Activated effector memory CD4-positive, alpha-beta T cell treated with anti-CD3 and anti-CD28 coated beads, Interleukin-2, amount 50 U/mL, for 16 hours (primary cell): ENCODE measurements around the gene GIGYF1.

Experiments
- DNase-seq: peaks from one replicate; pipeline ENCODE4 v3.0.0-alpha.2; 2020

GIGYF1 gene

DNA sequence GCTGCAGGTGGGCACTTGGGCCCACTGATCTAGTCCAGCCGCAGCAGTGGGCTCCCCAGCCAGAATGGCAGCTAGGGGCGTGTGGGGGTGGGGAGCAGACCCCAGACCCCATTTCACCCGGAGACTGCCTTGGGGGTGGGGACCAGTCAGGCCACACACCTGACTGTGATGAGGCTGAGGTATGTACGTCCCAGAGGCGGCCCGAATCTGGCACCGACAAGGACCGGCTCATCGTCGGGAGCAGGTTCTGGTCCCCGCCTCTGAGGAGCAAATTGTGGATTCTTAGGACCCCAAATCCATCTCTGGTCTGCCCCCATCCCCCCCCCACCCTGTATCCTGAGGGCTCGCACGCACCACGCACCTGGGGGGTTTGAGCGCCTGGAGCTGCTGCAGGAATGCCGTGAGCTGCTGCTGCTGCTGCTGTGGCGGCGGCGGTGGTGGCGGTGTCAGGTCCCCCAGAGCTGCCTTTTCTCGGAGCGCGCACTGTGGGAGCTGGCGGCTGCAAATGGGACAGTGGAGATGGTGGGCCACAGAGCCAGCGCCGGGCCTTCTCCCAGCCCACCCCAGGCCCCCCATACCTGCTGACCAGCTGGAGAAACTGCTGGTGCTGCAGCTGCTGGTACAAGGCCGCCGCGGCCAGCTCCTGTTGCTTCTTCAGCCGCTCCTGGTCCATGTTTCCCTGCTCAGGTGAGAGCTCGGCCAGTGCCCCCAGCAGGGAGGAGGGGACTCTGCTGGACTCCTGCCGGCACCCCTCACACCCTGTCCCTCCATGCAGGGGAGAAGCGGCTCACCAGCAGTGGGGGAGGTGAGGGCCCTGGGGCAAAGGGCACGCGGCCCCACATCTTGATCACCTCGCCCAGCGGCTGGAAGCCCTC, 10.2 kb downstream of the GIGYF1 start:
- DNase-seq = no peak

DNA sequence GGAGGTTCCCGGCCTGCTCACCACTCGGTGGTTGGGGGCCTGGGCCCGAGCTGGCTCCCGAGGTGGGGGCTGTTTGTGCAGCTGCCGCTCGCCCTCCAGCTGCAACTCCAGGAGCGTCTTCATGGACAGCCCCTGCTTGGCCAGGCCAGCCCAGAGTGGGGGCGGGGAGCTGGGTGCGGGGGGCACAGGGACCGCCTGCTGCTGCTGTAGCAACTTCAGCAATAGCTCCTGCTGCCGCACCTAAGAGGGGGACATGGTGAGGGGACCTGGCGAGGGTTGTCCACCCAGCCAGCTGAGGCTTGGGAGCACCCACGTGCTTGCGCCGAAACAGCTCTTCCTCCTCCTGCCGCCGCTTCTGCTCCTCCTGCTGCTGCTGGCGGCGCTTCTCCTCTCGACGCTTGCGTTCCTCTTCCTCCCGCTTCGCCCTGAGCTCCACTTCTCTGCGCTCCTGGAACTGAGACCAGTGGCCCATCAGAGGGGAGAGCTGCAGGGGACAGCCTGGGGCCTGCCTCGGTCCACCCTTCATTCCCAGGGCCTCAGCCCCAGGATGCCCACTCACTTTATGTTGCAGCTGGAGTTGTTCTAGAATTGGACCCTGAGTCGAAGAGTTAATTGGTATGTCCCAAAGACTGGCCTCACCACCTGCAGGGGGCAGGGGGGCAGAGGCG, 10.9 kb downstream of the GIGYF1 start:
- DNase-seq = no peak

DNA sequence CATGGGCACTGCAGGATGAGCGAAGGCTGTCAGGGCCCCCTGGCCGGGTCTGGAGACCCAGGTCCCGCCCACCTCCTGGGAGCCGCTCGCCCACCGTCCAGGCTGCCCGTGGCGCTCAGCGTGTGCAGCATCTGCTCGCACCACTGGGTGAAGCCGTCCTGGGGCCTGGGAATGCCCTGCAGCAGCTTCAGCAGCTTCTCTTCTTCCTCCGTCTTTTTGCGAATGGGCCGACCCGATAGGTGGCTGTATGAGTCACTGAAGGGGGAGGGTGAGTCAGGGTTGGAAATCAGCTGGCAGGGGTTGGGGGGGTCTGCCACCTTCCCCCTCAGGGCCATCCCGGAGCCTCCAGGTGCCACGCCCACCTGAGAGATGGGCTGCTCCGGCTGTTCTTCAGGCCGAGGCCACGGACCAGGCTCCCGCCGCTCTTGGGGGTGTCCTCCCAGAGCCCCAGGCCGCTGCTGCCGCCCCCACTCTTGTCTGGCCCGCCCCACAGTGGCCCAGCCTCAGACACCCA, 11.8 kb downstream of the GIGYF1 start:
- DNase-seq = no peak

DNA sequence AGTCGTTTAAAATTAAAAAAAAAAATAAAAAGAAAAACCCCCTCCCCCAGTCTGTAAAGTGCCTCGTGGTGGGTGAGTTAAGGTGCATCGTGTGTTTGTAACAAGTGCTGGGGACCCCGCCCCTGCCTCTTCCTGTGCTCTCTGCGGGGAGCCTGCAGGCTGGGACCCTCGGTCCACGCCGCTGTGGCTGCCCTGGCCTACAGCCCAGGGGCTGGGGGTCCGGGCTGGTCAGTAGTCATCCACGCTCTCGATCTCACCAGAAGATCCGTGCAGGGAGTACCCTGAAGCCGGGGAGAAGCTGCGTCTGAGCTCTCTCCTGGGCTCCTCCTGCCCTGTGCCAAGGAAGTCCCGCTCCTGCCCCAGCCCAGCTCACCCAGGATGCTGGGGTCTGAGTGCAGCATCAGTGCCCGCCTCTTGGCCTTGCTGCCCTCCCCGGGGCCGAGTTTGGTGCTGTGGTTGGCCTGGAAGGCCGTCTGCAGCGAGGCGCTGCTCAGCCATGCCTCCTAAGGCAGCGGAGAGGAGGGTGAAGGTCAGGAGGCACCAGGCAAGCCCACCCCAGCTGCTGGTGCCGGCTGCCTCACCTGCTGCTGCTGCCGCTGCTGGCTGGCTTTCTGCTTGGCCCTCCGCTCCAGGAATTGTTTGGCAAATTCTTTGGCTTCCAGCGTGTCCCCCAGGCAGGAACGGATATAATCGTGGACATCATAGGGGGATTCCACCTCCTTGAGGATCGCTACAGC, 12.4 kb downstream of the GIGYF1 start:
- DNase-seq = no peak

DNA sequence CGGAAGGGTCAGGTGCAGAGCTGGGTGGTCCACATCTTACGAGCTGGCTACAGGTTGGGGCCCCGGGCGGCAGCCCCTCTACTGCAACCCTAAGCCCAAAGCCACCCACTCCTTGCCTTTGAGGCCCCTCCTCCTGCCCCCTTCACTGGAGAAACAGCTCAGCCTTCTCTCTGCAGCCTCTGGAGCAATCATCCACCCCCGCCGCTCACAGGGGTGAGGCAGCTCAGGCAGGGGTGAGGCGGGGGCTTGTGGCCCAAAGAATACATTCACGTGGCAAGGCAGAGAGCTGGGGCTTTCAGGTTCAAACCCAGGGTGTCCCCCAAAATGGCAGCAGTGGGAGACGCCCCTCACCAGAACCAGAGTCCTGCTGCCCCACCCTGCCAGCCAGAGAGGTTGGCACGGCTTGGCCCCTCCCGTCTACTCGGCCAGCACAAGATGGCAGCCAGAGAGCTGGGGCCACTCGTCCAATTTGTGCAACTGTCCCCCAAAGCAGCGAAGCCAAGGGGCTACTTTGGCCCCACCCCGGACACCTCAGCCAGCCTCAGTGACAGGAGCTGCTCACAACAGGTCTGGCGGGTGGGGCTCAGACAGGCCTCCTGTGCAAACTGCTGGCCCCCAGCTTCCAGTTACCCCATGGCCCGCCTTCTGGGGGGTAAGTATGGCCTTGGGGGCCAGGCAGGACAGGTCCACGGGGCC, 13.3 kb downstream of the GIGYF1 start:
- DNase-seq = no peak

DNA sequence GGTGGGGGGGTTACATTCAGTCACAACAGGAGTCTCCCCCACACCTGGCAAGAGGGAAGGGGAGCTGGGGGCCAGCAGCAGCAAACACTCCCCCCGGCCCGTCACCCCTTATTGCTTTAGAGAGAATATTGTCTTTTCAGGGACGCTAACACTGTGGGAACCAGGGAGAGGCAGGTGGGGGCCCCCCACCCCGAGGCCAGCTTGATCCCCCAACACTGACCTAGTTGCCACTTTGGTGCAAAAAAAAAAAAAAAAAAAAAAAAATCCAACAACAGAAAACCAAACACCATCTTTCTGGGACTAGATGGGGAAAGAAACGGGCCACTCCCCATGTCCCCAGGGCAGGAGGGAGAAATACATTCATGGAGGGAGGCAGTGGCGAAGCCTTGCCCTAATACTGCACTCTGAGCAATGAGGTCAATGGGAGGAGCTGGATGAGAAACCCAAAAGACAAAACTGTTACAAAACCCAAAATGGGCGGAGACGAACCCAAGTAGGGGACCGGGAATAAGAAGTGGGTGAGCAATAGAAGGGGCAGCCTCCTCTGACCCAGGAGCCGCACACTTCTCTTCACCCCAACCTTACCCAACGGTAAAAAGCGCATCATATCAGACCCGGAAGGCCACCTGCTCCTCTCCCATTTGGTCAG, 14.0 kb downstream of the GIGYF1 start:
- DNase-seq = no peak

DNA sequence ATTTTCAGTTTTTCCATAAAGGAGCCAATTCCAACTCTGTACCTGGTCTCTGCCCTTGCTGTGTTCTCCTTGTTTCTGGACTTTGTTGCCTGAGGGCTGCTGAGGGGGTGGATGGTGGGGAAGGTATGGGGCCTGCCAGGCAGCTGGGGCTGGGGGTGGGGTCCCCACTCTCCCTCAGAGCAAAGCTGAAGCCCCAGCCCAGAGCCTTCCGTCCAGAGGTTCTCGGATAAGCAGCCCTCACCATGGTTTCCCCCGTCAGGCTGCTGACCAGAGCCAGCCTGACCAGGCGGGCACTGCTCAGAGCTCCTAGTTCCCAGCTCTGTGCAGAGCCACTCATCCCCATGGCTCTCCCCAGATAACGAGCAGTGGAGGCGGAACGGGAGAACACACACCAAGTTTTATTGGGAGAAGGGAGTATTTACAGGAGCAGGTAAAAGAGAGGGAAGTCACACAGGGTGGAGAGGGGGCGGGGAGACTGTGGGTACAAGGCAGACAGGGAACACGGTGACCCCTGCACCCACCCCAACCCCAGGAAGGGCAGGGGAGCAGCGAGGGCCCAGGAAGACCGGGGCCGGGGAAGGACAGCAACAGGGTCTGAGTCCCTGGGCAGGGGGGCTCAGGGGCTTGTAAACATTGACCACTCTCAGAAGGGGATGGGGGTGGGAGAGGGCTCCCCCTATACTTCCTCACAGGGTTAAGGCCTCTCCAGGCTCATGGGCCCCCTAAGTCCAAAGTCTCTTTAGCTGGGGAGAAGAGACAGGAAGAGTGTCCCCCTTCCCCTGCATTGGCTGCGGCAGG, 14.7 kb downstream of the GIGYF1 start:
- DNase-seq = no peak

DNA sequence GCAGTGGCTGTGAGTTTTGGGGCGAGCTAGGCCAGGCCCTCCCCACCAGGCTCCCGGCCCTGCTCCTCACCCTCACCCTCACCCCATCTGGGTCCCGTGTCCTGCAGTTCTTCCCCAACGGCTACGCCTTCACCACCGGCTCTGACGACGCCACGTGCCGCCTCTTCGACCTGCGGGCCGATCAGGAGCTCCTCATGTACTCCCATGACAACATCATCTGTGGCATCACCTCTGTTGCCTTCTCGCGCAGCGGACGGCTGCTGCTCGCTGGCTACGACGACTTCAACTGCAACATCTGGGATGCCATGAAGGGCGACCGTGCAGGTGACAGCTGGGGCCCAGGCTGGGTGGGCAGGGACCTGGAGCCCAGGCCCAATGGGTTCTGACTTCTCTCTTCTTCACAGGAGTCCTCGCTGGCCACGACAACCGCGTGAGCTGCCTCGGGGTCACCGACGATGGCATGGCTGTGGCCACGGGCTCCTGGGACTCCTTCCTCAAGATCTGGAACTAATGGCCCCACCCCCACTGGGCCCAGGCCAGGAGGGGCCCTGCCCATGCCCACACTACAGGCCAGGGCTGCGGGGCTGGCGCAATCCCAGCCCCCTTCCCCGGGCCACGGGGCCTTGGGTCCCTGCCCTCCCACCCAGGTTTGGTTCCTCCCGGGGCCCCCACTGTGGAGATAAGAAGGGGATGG, 15.6 kb downstream of the GIGYF1 start:
- no peak for DNase-seq

DNA sequence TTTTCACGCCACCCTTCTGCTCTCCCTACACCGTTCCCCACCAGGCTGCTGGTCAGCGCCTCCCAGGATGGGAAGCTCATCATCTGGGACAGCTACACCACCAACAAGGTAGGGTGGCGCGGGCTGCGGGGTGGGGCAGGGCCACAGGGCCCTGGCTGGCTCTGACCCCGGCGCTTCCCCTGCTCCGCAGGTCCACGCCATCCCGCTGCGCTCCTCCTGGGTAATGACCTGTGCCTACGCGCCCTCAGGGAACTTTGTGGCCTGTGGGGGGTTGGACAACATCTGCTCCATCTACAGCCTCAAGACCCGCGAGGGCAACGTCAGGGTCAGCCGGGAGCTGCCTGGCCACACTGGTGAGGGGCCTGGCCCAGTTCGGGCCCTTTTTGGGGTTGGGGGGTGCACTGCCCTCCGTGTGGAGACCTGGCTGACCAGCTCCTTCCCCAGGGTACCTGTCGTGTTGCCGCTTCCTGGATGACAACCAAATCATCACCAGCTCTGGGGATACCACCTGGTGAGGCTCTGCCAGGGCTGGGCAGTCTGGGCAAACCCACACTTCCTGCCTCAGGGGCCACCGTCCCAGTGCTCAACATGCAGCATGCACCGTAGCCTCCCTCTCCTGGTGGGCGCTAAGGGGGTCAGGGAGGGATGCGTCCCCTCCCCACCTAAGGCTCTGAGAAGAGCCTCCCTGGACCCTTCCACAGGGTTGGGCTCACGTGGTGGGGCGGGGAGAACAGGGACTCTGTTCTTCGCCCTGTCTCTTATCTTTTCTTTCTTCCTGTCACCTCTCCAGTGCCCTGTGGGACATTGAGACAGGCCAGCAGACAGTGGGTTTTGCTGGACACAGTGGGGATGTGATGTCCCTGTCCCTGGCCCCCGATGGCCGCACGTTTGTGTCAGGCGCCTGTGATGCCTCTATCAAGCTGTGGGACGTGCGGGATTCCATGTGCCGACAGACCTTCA, 16.5 kb downstream of the GIGYF1 start:
- no peak for DNase-seq

DNA sequence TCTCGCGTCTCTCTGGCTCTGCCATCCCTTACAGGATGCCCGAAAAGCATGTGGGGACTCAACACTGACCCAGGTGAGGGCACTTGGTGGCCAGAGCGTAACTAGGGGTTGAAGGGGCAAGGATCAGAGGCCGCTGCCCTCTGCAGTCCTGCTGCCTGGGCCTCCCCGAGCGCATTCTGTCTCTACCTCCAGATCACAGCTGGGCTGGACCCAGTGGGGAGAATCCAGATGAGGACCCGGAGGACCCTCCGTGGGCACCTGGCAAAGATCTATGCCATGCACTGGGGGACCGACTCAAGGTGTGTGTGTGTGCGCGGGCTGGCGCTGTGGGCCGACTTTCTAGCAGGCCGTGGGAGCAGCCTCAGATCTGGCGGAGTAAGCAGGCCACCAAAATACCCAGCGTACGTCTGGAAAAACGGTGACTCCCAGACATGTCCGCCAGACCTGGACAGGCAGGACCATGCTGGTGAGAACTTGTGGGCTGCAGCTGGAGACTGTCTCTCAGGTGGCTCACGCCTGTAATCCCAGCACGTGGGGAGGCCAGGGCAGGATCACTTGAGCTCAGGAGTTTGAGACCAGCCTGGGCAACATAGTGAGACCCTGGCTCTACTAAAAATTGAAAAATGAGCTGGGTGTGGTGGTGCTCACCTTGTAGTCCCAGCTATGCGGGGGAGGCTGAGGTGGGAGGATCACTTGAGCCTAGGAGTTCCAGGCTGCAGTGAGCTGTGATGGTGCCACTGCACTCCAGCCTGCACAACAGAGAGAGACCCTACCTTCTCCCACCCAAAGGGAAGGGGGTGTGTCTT, 17.3 kb downstream of the GIGYF1 start:
- no peak for DNase-seq

DNA sequence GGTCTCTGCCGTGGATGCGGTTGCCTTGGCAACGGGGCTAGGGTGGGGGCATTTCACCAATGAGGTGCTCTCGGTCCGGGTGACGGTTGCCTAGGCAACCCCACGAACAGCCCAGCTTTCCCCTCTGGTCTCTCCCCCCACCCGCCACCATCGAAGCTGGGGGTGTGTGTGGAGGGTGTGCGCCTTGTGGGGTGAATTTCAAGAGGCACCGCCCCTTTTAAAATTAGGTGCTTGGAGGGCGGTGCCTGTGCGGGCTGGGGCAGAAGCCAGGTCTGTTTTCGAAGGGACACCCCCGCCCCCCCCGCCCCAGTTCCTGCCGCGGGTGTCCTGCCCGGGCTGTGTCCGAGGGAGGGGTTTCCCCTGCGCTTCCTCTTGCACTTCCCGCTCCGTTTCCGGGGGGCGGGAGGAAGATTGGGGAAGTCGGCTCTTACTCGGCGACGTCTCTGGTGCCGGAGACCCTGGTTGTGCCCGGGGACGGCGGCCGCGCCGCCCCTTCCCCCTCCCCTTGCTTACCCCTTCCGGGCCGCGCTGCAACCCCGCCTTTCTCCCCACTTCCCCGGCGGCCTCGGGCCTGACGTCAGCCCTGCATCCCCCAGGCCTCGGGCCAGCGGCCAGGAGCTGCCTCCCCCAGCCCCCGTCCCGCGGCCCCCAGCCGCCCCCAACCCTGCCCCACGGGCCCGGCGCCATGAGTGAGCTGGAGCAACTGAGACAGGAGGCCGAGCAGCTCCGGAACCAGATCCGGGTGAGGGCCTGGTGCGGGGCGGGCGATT, 18.3 kb downstream of the GIGYF1 start:
- DNase-seq = peak; percentile 94

DNA sequence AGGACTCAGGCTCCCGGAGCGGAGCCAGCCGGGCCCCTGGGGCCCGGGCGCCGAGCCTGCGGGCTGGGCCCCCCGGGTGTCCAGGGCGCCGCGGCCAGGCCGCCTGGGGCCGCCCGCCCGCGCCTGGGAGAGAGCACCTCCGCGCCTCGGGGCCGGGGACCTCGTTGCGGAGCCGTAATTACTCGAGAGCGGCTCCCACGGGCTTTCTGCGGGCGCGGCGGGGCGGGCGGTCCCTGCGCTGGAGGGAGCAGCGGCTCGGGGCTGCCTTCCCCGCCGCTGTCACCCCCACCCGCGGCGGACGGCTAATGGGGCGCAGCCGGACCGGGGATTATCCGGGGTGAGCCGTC, 19.0 kb downstream of the GIGYF1 start:
- no peak for DNase-seq

DNA sequence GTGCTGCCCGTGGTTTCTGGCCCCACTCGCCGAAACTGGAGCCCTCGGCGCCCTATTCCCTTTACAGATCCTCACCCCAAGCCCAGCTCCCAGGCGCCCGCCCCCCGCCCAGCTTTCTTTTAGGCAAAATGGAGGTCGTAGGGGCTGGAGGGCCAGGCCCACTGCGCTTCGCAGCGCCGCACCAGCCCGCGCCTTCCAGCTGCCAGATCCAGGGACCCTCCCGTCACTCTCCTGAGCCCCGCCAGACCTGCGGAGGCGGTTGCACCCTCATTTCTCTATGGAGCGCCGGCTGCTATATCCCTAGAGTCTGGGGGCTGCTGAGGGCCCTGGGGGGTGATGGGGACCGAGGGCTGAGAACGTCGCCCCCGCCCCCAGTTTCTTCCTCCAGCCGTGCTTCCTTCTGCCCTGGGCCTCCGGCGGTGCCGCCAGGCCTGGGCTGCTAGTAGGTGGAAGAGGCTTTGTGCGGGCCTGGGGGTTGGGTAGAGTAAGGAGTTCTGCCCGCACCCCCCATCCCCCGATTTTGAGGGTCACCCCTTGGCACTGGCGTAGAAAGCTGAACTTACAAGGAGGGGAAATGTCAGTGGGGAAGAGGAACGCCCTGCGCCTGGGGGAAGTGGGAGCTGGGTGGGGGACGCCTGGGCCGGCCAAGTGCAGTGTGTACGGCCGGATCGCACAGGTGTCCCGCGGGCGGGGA, 19.5 kb downstream of the GIGYF1 start:
- peak; percentile 78 for DNase-seq

DNA sequence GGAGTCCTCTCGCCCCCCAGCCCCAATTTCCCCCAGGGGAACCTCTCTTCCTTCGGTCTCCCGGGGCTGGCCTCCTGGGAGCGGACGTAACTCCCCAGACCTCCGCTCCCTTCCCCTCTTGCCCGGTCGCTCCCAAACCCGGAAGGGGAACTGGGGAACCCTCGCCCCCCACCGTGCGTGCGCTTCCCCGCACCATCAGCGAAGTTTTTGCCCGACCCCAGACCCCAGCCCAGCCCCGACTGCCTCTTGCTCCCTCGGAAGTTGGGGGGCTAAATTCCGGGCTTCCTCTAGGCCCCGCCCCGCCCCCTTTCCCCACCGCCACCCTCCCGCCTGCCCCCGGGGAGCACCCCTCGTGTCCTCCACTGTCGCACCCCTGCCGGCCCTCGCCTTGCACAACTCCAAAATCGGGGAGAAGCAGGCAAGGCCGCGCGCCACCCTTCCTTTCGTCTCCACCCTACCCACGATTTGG, 20.1 kb downstream of the GIGYF1 start:
- peak; percentile 81 for DNase-seq

DNA sequence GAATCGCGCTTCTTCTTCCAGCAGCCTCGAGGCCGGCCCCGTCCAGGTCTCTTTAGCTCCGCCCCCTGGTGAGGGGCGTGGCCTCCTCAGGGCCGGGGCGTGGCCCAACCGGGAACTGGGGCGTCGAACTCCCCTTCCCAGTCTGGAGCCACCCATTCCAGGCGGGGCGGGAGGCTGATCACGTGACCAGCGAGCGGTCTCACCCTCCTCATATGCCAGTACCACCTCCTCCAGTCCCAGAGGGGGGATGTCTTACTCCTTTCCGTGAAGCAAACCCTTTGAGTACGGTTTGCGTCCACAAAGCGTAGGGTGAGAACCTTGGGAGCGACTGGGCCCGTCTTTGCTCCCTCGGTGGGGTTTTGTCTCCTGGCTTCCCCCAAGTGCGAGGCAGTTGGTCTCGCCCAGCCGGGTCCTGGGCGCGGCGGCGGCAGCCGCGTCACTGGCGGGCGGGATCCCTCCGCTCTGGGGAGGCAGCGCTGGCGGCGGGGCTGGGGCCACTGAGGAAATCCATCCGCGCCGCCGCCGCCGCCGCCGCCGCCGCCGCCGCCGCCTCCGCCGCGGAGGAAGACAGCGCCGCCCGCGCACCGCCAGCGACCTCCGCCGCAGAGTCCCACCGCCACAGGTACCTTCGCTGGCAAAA, 20.6 kb downstream of the GIGYF1 start, which contains the start of gene GNB2:
TSS of gene GNB2 (plus strand) at position 439 of the 640 bp plus-strand sequence. CDS start 2,526 bp downstream, outside the sequence.
- peak; percentile 99 for DNase-seq
